PC-9 (cell line): ENCODE results near the gene SPACDR. TPM values are rescaled to one million over a fixed set of nuclear protein-coding genes. Genes with fewer than 3 reads are reported as not detected.

Source experiments
- BruUV-seq: library from RNA; stranded (reverse); fragments of 400-500 nt; replicated peaks from 2 replicates; lab custom pipeline; 2021; lab: Mats Ljungman, UMichigan
- CTCF ChIA-PET: fragments of 300-600 bp; sonication (Branson Sonifier 250); formaldehyde crosslinking; loops from one replicate; lab custom pipeline; 2022; ENCODE audit warnings: antibody characterized with exemption; lab: Charles Lee
- POLR2A ChIA-PET: fragments of 300-600 bp; sonication (Branson Sonifier 250); formaldehyde crosslinking; loops from one replicate; lab custom pipeline; 2022; ENCODE audit warnings: antibody characterized with exemption; ENCODE audit not compliant: unreplicated experiment; lab: Charles Lee
- DNase-seq, 2 experiments: peaks; one replicate each; pipeline versions ENCODE4 v3.0.0 to v3.0.0-alpha.2; 2015 to 2022; ENCODE audit warnings: mixed read lengths in 1 of 2
- H2AFZ ChIP-seq: fragments of 200-600 bp; sonication (generic); 2 replicates; pipeline ENCODE4 v1.8.1; 2017; ENCODE audit warnings: antibody characterized with exemption
- H3F3A ChIP-seq: fragments of 200-600 bp; sonication (generic); 2 replicates; pipeline ENCODE4 v1.8.1; 2017; ENCODE audit warnings: antibody characterized with exemption, mild to moderate bottlenecking, low read depth; ENCODE audit not compliant: insufficient read depth
- H3K27ac ChIP-seq: fragments of 200-600 bp; sonication (generic); 2 replicates; pipeline ENCODE4 v1.6.1; 2016; ENCODE audit warnings: mixed run types
- H3K27me3 ChIP-seq: fragments of 200-600 bp; sonication (generic); 2 replicates; pipeline ENCODE4 v1.6.1; 2016; ENCODE audit warnings: low read depth, mixed run types; ENCODE audit not compliant: insufficient read depth
- H3K36me3 ChIP-seq: fragments of 200-600 bp; sonication (generic); 2 replicates; pipeline ENCODE4 v1.6.1; 2016; ENCODE audit warnings: low read depth, mixed run types
- H3K4me1 ChIP-seq: fragments of 200-600 bp; sonication (generic); replicated peaks from 2 replicates; pipeline ENCODE4 v1.6.1; 2016; ENCODE audit warnings: mixed run types; ENCODE audit not compliant: insufficient read depth
- H3K4me2 ChIP-seq: fragments of 200-600 bp; sonication (generic); 2 replicates; pipeline ENCODE4 v1.6.1; 2017; ENCODE audit warnings: mixed run types
- H3K4me3 ChIP-seq: fragments of 200-600 bp; sonication (generic); 2 replicates; pipeline ENCODE4 v1.6.1; 2016; ENCODE audit warnings: mixed run types
- H3K79me2 ChIP-seq: fragments of 200-600 bp; sonication (generic); 2 replicates; pipeline ENCODE4 v1.6.1; 2017; ENCODE audit warnings: low read depth, mixed run types
- H3K9me2 ChIP-seq: fragments of 200-600 bp; sonication (generic); 2 replicates; pipeline ENCODE4 v1.8.1; 2017; ENCODE audit warnings: mild to moderate bottlenecking; ENCODE audit not compliant: insufficient read depth
- H3K9me3 ChIP-seq: fragments of 200-600 bp; sonication (generic); 2 replicates; pipeline ENCODE4 v1.8.1; 2016; ENCODE audit warnings: low read depth; ENCODE audit not compliant: insufficient read depth
- H4K20me1 ChIP-seq: fragments of 200-600 bp; sonication (generic); 2 replicates; pipeline ENCODE4 v1.8.1; 2017; ENCODE audit not compliant: insufficient read depth
- EZH2 ChIP-seq: fragments of 200-600 bp; sonication (generic); IDR thresholded peaks from 2 replicates; pipeline ENCODE4 v1.8.0; 2017; ENCODE audit warnings: antibody characterized with exemption, low read depth
- intact Hi-C: fragments of 100-400 bp; cut with micrococcal nuclease; formaldehyde crosslinking; loops from one replicate; pipeline ENCODE4 v1.10.0; 2022; ENCODE audit not compliant: unreplicated experiment
- total RNA-seq: library from RNA; stranded (reverse); gene quantifications from 2 replicates; pipeline ENCODE4 v1.2.3, GENCODE V29; 2021
- TF ChIP-seq, protein P1 (sequence below): fragments of 200-600 bp; sonication (generic); conservative IDR thresholded peaks from 2 replicates; pipeline ENCODE4 v1.6.1; 2017; ENCODE audit warnings: mixed run types, antibody characterized with exemption, mild to moderate bottlenecking, moderate library complexity

Gene SPACDR
- total RNA-seq, 1 experiment from 2014 or later = 1.4 TPM

DNA sequence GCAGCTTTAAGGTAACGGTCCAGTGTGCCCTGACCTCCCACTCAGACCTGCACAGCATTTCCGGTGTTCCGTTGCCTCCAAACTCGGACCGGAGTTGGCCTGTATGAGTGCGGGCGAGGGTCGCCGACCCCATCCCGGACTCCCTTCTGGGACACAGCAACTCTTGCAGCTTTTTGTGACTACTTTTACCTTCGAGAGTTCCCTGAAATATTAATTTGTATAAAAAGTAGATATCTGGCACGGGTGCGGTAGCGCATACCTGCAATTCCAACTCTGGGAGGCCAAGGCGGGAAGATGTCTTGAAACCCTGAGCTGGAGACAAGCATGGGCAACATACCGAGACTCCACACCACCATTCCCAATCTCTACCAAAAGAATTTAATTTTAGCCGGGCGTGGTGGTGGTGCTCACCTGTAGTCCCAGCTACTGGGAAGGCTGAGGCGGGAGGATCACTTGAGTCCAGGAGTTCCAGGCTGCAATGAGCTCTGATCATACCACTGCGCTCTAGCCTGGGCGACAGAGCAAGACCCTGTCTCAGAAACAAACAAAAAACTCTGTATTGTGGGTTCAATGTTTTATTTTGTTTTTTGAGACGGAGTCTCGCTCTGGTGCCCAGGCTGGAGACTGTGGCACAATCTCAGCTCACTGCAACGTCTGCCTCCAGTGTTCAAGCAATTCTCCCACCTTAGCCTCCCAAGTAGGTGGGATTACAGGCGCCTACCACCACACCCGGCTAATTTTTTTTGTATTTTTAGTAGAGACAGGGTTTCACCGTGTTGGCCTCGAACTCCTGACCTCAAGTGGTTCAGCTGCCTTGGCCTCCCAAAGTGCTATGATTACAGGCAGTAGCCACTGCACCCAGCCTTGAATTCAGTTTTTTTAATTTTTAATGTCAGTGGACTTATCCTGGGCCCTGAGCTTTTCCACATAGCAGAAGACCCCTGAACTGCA, 26.6 kb downstream of the SPACDR start:
- H4K20me1 ChIP-seq = peaks cover 6% of the 10 kb centered on the region
- H3F3A ChIP-seq = peaks cover 53% of the 10 kb centered on the region
- DNase-seq = no peak
- H3K27me3 ChIP-seq = no peaks in the 10 kb centered on the region
- no peaks in the 10 kb centered on the region for H3K9me2 ChIP-seq
- no peaks in the 10 kb centered on the region for H3K9me3 ChIP-seq
- H3K36me3 ChIP-seq = peaks cover 16% of the 10 kb centered on the region; the same call in 1 of the 2 replicates
- H3K4me3 ChIP-seq = peak overlapping the region; percentile 87; the same call in 1 of the 2 replicates
- intact Hi-C loops = no loop called here
- H3K4me2 ChIP-seq = peak overlapping the region; percentile 96
- H3K27ac ChIP-seq = peak overlapping the region; percentile 77; the same call in 1 of the 2 replicates
- CTCF ChIA-PET = interaction anchor here (0.6 to 1.0 kb wide), 2 partner anchors 41 to 208 kb away, joined by 3 to 6 read pairs; no protein-coding TSS in a partner anchor
- no peak for TF ChIP-seq EZH2
- TF ChIP-seq, protein P1, sequence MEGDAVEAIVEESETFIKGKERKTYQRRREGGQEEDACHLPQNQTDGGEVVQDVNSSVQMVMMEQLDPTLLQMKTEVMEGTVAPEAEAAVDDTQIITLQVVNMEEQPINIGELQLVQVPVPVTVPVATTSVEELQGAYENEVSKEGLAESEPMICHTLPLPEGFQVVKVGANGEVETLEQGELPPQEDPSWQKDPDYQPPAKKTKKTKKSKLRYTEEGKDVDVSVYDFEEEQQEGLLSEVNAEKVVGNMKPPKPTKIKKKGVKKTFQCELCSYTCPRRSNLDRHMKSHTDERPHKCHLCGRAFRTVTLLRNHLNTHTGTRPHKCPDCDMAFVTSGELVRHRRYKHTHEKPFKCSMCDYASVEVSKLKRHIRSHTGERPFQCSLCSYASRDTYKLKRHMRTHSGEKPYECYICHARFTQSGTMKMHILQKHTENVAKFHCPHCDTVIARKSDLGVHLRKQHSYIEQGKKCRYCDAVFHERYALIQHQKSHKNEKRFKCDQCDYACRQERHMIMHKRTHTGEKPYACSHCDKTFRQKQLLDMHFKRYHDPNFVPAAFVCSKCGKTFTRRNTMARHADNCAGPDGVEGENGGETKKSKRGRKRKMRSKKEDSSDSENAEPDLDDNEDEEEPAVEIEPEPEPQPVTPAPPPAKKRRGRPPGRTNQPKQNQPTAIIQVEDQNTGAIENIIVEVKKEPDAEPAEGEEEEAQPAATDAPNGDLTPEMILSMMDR = no peak
- peaks cover 22% of the 10 kb centered on the region for H3K4me1 ChIP-seq
- H2AFZ ChIP-seq = peak overlapping the region; percentile 76; the same call in 1 of the 2 replicates
- POLR2A ChIA-PET = interaction anchor here (0.6 to 1.0 kb wide), 12 partner anchors 7 to 1076 kb away, joined by 3 to 14 read pairs (median 5); partner anchors contain the start of genes POP7, ZCWPW1, ZNF655 and ZNHIT1
- peaks cover 34% of the 10 kb centered on the region for H3K79me2 ChIP-seq
- no TSS peak for BruUV-seq

DNA sequence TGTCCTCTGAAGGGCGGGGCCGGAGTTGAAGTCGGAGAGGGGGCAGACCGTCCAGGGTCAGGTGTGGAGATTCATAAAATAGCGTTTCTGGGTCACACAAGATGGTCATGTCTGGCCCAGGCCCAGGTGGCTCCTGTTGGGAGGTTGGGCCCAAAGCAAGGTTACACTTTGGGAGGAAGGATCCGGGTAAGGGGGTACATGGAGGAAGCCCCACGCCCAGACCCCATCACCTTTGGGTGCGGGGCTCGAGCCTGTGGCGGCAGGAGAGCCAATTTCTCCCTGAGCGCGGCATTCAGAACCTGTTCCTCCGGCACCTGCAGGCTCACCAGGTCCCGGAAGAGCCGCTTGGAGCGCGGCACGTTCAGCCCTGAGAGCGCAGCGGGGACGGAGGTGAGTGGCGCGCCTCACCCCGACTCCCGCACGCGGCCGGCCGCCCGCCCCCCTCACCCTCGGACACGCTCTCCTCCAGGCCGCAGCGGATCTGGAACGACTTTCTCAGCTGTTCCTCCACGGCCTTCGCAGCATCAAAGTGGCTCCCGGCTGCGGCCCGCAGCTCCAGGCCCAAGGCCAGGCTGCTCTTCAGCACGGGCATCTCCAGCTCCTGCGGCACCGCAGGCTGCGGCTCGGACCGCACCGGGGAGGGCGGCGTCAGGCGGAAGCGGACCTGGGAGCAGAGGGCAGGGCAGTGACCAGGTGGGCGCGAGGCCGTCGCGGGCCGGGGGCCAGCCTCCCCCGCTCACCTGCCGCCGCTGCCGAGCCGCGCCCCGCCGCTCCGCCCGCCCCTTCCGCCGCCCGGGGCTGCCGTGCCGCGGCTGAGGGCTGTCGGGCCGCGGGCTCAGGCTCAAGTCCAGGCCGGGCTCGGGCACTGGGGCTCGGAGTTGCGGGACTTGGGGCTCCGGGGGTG, 28.4 kb downstream of the SPACDR start:
- BruUV-seq = TSS peak; percentile 41
- Histone ChIP-seq H3K9me2 (no peaks in the 10 kb centered on the region), H3K79me2 (peaks cover 52% of the 10 kb centered on the region), H3K27me3 (no peaks in the 10 kb centered on the region), H3K4me3 (peak overlapping the region; percentile 87), H3K27ac (peak overlapping the region; percentile 77), H2AFZ (peak overlapping the region; percentile 79), H3F3A (peaks cover 63% of the 10 kb centered on the region), H3K9me3 (no peaks in the 10 kb centered on the region), H3K4me1 (peaks cover 39% of the 10 kb centered on the region), H3K36me3 (peaks cover 26% of the 10 kb centered on the region; the same call in 1 of the 2 replicates), H4K20me1 (peaks cover 6% of the 10 kb centered on the region), H3K4me2 (peak overlapping the region; percentile 96)
- DNase-seq = peak; percentile 44 to 51
- intact Hi-C loops = no loop called here
- CTCF ChIA-PET = no interaction called here
- POLR2A ChIA-PET = interaction anchor here (0.6 to 1.0 kb wide), 2 partner anchors 270 to 877 kb away, joined by 3 to 5 read pairs; partner anchors contain the start of genes POP7 and ZNF655
- TF ChIP-seq EZH2 = no peak
- TF ChIP-seq, protein P1 = no peak
